Activated CD4-positive, alpha-beta memory T cell treated with anti-CD3 and anti-CD28 coated beads for 36 hours (primary cell): ENCODE measurements around the gene DSEL. TPM values are rescaled to one million over a fixed set of nuclear protein-coding genes. Genes with fewer than 3 reads are reported as not detected.

ENCODE experiments used
- CTCF ChIA-PET: fragments of 350-600 bp; sonication (Branson Sonifier 250); formaldehyde crosslinking; loops from one replicate; lab custom pipeline; 2021; ENCODE audit warnings: antibody characterized with exemption, inconsistent platforms; lab: Charles Lee
- POLR2A ChIA-PET: fragments of 350-600 bp; sonication (Branson Sonifier 250); formaldehyde crosslinking; loops from one replicate; lab custom pipeline; 2021; ENCODE audit warnings: antibody characterized with exemption; lab: Charles Lee
- DNase-seq: peaks from one replicate; pipeline ENCODE4 v3.0.0-alpha.2; 2020
- H3K27ac Mint-ChIP-seq: one replicate; pipeline ENCODE4 v1.8.0; 2021; ENCODE audit warnings: mixed read lengths
- H3K27me3 Mint-ChIP-seq: one replicate; pipeline ENCODE4 v1.8.0; 2021; ENCODE audit warnings: mixed read lengths
- H3K36me3 Mint-ChIP-seq: one replicate; pipeline ENCODE4 v1.8.0; 2021; ENCODE audit warnings: mixed read lengths
- H3K4me1 Mint-ChIP-seq: one replicate; pipeline ENCODE4 v1.8.0; 2021; ENCODE audit warnings: low read depth, mixed read lengths
- H3K4me3 Mint-ChIP-seq: one replicate; pipeline ENCODE4 v1.8.0; 2021; ENCODE audit warnings: mild to moderate bottlenecking, mixed read lengths
- H3K9me3 Mint-ChIP-seq: one replicate; pipeline ENCODE4 v1.8.0; 2021; ENCODE audit warnings: mixed read lengths
- intact Hi-C: fragments of 100-400 bp; cut with micrococcal nuclease; formaldehyde crosslinking; loops from one replicate; pipeline ENCODE4 v1.15.1; 2023
- total RNA-seq, 2 experiments: library from RNA; stranded (reverse); gene quantifications; one replicate each; pipeline ENCODE4 v1.2.3, GENCODE V29; 2021

Gene DSEL
- total RNA-seq = under 1 TPM; 0.12 to 0.14 TPM

GRCh38 chr18:67516539-67517443 lies at the start of gene DSEL:
Gene DSEL (minus strand): TSS chr18:67516720. CDS start chr18:67514608, 2,112 bp downstream.
- Mint-ChIP-seq H3K9me3 (no peaks in the 10 kb centered on the region), H3K4me3 (peak within 1 kb of the TSS; percentile 88), H3K27me3 (peaks cover 4% of the 10 kb centered on the region), H3K27ac (no peak within 1 kb of the TSS), H3K36me3 (no peaks in the 10 kb centered on the region), H3K4me1 (peaks cover 18% of the 10 kb centered on the region)
- intact Hi-C loops = loop anchor here (1.0 to 5.0 kb wide), 6 partner anchors 156 to 1221 kb away; partner anchors contain the start of gene TMX3
- POLR2A ChIA-PET = no interaction called here
- CTCF ChIA-PET = interaction anchor here (0.6 to 2.3 kb wide), 9 partner anchors 10 to 1143 kb away, joined by 3 to 11 read pairs (median 3); no protein-coding TSS in a partner anchor
- peak; percentile 99 for DNase-seq

GRCh38 chr18:67553437-67553836 lies 36.9 kb upstream of the DSEL start:
- Mint-ChIP-seq H3K27ac (no peak overlapping the region), H3K9me3 (no peaks in the 10 kb centered on the region), H3K36me3 (no peaks in the 10 kb centered on the region), H3K4me1 (no peaks in the 10 kb centered on the region), H3K27me3 (no peaks in the 10 kb centered on the region), H3K4me3 (no peak overlapping the region)
- intact Hi-C loops = no loop called here
- ChIA-PET CTCF (no interaction called here), POLR2A (no interaction called here)
- DNase-seq = no peak

- ChIA-PET CTCF (no interaction called here), POLR2A (no interaction called here)
- no peak for DNase-seq
- no peaks in the 10 kb centered on the region for H3K27me3 Mint-ChIP-seq
- H3K4me3 Mint-ChIP-seq = no peak overlapping the region
- H3K9me3 Mint-ChIP-seq = no peaks in the 10 kb centered on the region
- intact Hi-C loops = no loop called here
- no peaks in the 10 kb centered on the region for H3K36me3 Mint-ChIP-seq
- no peak overlapping the region for H3K27ac Mint-ChIP-seq
- no peaks in the 10 kb centered on the region for H3K4me1 Mint-ChIP-seq
Measured at GRCh38 chr18:67550872-67551520, 34.5 kb upstream of the DSEL start.

DNA sequence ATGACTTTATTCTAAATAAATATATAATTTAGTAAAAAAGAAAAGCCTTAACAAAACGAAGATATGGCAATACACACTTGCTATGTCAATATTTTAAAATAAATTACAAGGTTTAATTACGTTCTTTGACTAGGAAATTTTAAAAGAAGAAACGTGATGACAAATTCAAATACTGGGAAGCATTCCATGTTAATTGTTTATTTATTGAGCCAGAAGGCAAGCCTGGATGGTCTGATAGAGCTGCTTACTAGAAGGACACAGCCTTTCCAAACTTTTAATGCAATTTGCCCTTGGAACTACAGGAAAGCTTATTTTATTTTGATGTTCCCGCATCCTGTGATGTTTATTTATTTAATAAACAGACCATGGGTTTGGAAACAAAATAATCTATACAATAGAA lies 33.4 kb upstream of the DSEL start:
- Mint-ChIP-seq H3K9me3 (no peaks in the 10 kb centered on the region), H3K27me3 (no peaks in the 10 kb centered on the region), H3K36me3 (no peaks in the 10 kb centered on the region), H3K27ac (no peak overlapping the region), H3K4me1 (no peaks in the 10 kb centered on the region), H3K4me3 (no peak overlapping the region)
- intact Hi-C loops = no loop called here
- no peak for DNase-seq
- ChIA-PET CTCF (interaction anchor here (0.6 kb wide), 1 partner anchor 34 kb away, joined by 3 read pairs; no protein-coding TSS in a partner anchor), POLR2A (no interaction called here)

DNA sequence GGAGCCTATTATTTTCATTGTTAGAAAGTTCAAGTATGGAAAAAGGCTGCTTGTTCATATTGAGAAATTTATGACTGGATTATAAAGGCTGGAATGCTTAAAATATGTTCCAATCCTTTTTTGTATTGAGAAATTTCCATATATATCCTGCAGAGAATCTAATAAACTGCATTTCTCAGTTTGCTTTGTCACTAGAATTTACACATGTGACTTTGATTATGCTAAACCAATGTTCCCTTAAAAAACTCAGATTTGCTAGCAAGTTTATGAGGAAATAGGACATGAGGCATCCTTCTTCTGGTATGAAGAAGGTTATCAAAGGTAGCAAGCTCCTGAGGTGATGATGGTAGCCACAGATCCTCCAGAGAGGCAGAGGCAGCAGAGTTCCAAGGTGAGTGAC lies 29.2 kb upstream of the DSEL start:
- Mint-ChIP-seq H3K9me3 (no peaks in the 10 kb centered on the region), H3K4me1 (no peaks in the 10 kb centered on the region), H3K4me3 (no peak overlapping the region), H3K27ac (no peak overlapping the region), H3K27me3 (no peaks in the 10 kb centered on the region), H3K36me3 (no peaks in the 10 kb centered on the region)
- intact Hi-C loops = no loop called here
- DNase-seq = no peak
- ChIA-PET POLR2A (no interaction called here), CTCF (no interaction called here)

DNA sequence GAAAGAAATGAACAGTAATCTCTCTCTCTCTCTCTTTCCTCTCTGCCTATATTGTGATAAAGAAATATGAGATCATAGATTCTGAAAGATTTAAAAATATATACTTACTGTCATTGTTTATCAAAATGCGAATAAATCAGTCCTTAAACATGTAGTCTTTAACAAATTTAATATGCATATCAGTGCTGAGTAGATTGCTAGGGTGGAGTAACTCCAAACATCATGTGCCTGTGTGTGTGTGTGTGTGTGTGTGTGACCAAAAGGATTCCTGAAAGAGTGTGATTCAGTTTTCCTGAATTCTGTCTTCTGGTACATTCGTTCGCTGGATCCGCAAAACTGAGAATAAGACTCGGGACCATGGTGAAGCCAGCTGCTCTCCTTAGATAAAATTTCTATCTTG lies 24.0 kb upstream of the DSEL start:
- H3K4me1 Mint-ChIP-seq = no peaks in the 10 kb centered on the region

DNA sequence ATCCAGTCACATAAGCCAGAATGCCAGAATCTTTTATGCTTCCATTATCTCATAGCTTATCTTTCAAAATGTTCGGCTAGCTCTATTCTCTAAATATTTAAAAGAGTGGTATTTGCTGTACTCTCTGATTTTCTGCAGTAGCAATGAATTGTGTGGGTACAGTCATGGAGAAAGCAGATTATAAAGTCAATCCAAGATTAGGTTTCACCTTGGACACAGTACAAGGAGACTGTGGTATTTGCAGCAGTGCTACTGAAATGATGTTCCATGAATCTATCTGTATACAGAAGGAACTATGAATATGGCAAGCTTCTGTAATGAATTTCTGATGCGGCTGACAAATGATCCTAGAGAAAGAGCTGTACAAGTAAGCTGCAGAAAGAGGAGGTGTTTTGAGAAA lies 15.4 kb upstream of the DSEL start:
- no peaks in the 10 kb centered on the region for H3K4me1 Mint-ChIP-seq

More for the DNA sequence above, 24.0 kb upstream of the DSEL start:
- ChIA-PET CTCF (no interaction called here), POLR2A (no interaction called here)
- no peak for DNase-seq
- Mint-ChIP-seq H3K27ac (no peak overlapping the region), H3K27me3 (no peaks in the 10 kb centered on the region), H3K9me3 (no peaks in the 10 kb centered on the region), H3K36me3 (no peaks in the 10 kb centered on the region), H3K4me3 (no peak overlapping the region)
- intact Hi-C loops = no loop called here

DNA sequence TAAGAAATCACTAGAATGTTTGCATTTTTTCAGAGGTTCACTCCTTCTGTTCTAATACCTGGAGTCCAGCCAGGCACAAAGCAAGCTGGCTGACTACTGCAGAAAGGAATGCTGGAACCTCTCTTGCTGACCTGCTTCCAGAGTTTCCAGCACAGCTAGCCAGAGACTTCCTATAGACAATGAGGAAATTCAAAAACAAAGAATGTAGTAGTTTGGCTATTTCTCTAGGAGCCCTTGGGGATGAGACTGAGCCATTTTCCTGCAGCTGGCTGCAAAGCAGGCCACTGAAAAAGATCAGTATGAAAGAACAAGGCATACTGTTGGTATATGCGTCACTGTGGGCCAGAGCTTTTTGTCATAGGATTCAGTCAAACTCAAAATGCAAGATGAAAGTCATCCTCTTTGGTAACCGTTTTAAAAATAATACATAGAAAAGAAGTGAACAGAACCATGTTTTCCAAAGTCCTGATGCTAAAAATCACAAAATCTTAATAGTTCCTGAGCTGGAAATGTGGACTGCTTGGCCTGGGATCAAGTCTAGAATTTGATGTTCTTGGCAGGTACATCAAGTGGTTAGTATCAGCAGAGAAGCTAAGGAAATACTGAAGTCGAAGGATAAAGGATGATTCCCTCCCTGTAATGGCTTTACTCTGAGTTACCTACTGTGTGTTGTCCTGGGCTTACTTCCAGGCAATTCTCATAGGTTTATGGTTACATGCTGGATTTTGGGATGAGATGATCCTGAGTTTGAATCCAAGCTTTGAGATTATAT lies 9.0 kb upstream of the DSEL start:
- no peaks in the 10 kb centered on the region for H3K9me3 Mint-ChIP-seq
- CTCF ChIA-PET = no interaction called here

More for the DNA sequence above, 15.4 kb upstream of the DSEL start:
- no peak overlapping the region for H3K4me3 Mint-ChIP-seq
- POLR2A ChIA-PET = no interaction called here
- no peak overlapping the region for H3K27ac Mint-ChIP-seq
- CTCF ChIA-PET = no interaction called here
- DNase-seq = no peak
- no peaks in the 10 kb centered on the region for H3K9me3 Mint-ChIP-seq
- intact Hi-C loops = no loop called here
- no peaks in the 10 kb centered on the region for H3K36me3 Mint-ChIP-seq
- peaks cover 5% of the 10 kb centered on the region for H3K27me3 Mint-ChIP-seq

DNA sequence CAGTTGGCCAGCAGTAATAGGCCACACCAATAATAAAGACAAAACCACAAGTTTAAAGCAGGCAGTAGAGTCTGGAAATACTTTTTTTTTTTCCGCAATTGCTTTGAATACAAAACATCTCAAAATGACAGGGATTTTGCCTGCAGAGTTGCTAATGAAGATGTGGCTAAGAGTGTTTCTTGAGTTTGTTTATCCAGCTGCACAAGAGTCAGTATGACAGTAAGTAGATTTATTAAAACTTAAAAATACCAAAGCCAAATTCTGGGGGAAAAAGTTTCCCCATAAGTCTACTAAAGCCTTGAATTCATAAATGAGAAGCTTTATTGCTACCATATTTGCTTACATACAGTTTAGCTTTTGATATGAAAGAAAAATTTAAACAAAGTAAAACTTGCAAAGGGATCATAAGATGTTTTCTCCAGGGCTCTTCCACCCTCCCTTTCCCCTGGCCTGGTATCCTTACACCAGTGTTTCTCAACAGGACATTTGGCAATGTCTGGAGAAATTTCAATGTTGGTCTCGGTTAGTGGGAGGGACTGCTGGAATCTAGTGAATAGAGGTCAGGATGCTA lies 3.9 kb upstream of the DSEL start:
- no peaks in the 10 kb centered on the region for H3K36me3 Mint-ChIP-seq

More for the DNA sequence above, 9.0 kb upstream of the DSEL start:
- no peak overlapping the region for H3K4me3 Mint-ChIP-seq
- POLR2A ChIA-PET = no interaction called here
- no peaks in the 10 kb centered on the region for H3K4me1 Mint-ChIP-seq
- DNase-seq = no peak
- intact Hi-C loops = no loop called here
- H3K36me3 Mint-ChIP-seq = no peaks in the 10 kb centered on the region
- H3K27me3 Mint-ChIP-seq = peaks cover 11% of the 10 kb centered on the region
- no peak overlapping the region for H3K27ac Mint-ChIP-seq

DNA sequence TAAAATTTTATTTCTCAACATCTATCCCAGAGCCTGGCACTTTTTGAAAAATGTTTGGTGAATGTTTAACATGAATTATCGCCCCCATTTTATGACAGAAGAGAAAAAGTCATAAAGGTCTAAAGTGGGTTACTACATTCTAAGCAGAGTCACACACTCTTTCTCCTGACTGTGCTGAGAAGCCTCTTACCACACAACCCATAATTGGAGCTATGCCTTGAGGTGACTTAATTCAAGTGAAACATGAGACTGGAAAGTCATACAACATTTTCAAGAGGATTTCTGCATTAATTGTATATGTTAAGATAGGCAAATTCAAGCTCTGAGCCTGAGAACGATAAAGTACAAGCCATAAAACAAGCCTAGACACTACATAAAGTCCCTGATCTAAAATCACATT lies 3.1 kb upstream of the DSEL start:
- no peak for DNase-seq
- intact Hi-C loops = loop anchor here (5.0 kb wide), 3 partner anchors 1103 to 1218 kb away; no protein-coding TSS in a partner anchor
- Mint-ChIP-seq H3K36me3 (no peaks in the 10 kb centered on the region), H3K27me3 (peaks cover 16% of the 10 kb centered on the region), H3K4me1 (peaks cover 18% of the 10 kb centered on the region), H3K9me3 (no peaks in the 10 kb centered on the region), H3K27ac (no peak overlapping the region), H3K4me3 (no peak overlapping the region)
- ChIA-PET POLR2A (no interaction called here), CTCF (no interaction called here)

More for the DNA sequence above, 3.9 kb upstream of the DSEL start:
- intact Hi-C loops = no loop called here
- Mint-ChIP-seq H3K4me1 (peaks cover 14% of the 10 kb centered on the region), H3K27me3 (peaks cover 14% of the 10 kb centered on the region), H3K9me3 (no peaks in the 10 kb centered on the region), H3K4me3 (no peak overlapping the region), H3K27ac (no peak overlapping the region)
- ChIA-PET POLR2A (no interaction called here), CTCF (no interaction called here)
- no peak for DNase-seq

GRCh38 chr18:67518566-67518965 lies 2.0 kb upstream of the DSEL start:
- Mint-ChIP-seq H3K4me3 (no peak overlapping the region), H3K27ac (no peak overlapping the region), H3K4me1 (peaks cover 18% of the 10 kb centered on the region), H3K36me3 (no peaks in the 10 kb centered on the region), H3K27me3 (peaks cover 13% of the 10 kb centered on the region), H3K9me3 (no peaks in the 10 kb centered on the region)
- intact Hi-C loops = loop anchor here (5.0 kb wide), 3 partner anchors 1104 to 1219 kb away; no protein-coding TSS in a partner anchor
- DNase-seq = no peak
- CTCF ChIA-PET = no interaction called here
- POLR2A ChIA-PET = no interaction called here
